ENCODE measurements around the gene ARHGAP12. TPM values are rescaled to one million over a fixed set of nuclear protein-coding genes. Genes with fewer than 3 reads are reported as not detected.

Gene ARHGAP12
- total RNA-seq, 1 donor from 2014 or later, result 21.7 TPM

DNA sequence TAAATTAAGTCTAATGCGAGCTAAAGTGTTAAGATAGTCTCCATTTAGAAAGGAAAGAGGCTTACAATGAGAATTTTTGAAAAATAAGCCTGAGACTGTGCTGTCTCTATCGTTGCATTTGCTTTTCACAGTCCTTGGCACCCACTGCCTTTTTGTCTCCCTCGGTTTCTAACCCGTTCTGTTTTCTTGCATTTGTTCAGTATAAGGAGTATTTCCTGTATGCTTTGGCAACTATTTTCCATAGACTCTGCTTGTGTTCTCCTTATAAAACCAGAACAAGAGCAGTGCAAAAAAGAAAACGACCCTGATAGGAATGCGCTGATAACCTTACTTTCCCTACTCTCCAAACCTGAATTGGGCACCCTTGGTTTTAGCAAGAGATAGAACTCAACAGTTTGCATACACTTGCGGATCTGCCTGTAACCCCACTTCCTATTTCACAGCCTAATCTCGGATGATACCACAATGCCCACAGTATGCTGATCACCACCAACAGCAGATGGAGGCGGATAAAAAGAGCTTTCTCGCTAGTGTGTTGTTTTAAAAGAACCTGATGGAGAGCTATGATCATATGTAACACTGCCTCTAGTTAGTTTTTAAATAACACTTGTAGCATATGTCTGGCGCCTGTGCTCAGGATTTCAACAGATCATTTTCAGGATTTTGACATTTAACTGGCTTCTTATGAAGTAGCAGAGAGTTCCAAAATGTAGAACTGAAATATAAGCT is 1.6 kb upstream of the ARHGAP12 start:
- ATAC-seq (ENCODE audit: poor library complexity) (no peak), DNase-seq (no peak)
- intact Hi-C loops (cut with DNase I), result no loop called here

DNA sequence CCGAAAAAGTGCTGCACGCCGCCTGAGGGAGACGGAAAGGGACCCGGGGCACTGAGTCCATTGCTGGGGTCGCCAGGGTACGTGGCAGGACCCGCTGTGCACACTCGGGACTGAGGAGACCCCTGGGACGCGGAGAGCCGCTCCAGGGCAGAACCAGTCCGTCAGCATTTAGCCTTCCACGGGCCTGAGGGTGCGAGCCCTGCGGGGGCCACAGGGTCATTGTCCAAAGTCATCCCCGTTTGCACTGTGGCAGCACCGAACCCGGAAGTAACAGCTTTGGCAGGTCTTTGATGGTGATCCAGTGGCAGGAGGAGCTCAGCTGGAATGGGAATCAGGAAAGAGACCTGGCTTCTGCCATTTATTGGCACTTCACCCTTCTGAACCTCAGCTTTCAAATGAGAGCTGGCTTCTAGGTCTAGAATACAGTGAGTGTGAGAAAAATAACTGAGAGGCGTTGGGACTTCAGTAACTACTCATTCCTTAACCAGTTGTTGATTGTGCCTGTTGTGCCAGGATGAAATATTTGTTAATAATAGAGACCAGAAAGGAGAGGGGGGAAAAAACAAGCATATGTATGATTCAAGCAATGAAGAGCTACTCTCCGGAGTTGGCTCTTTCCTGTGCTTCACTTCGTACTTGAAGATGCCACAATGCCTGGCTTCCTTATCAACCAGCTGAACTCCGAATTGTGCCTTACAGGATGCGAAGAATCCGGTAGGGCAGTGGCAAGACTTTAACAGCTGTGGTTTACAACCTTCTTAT is 811 bp upstream of the ARHGAP12 start:
- ATAC-seq (ENCODE audit: poor library complexity) (peak; percentile 74), DNase-seq (peak; percentile 67)
- intact Hi-C loops (cut with DNase I), result loop anchor here (5.0 kb wide), 1 partner anchor 67 kb away; no protein-coding TSS in a partner anchor

DNA sequence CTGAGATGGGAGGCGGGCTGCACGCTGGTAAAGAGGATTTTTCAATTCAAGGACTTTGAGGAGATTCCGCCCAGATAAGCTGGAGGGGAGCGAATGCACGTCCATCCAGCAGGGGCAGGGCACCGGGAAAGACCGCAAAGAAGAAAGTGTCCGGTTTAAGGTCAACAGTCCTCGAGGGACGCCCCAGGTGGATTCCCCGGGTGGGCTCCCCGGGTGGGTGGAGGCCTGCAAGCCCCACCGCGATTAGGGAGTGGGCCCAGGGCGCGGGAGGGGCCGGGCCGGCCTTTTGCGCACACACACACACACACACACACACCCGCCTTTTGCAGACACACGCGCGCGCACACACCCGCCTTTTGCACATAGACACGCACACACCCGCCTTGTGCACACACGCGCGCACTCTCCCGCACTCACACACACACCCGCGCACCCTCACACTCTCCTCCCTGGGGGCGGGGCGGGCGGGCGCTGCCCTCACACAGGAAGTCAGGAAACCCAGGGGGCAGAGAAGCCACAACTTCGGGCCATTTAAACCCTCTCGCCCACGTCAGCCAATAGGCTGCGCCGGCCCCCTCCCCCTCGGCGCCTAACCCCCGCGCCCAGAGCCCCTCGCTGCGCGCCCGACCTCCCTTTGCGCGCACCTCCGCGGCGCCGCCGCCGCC is 615 bp downstream of the ARHGAP12 start:
- DNase-seq (peak; percentile 76), ATAC-seq (ENCODE audit: poor library complexity) (peak; percentile 18)
- intact Hi-C loops (cut with DNase I), result loop anchor here (5.0 kb wide), 1 partner anchor 66 kb away; no protein-coding TSS in a partner anchor

DNA sequence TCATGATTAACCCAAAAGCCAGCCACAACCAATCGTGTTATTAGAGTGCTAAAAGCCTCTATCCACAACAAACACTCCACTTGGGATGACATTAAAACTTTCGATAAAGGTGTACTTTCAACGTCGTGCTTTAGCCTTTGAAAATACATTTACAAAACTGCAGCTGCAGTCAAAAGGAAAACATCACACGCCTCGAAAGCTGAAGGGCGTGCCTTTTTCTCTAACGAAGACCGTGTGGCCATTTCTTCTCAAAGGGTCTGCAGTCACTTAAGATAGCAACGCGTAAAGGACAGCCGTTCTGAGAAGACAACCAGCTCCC is 1.1 kb downstream of the ARHGAP12 start:
- DNase-seq (no peak), ATAC-seq (ENCODE audit: poor library complexity) (peak; percentile 0)
- intact Hi-C loops (cut with DNase I), result loop anchor here (5.0 kb wide), 1 partner anchor 65 kb away; no protein-coding TSS in a partner anchor

DNA sequence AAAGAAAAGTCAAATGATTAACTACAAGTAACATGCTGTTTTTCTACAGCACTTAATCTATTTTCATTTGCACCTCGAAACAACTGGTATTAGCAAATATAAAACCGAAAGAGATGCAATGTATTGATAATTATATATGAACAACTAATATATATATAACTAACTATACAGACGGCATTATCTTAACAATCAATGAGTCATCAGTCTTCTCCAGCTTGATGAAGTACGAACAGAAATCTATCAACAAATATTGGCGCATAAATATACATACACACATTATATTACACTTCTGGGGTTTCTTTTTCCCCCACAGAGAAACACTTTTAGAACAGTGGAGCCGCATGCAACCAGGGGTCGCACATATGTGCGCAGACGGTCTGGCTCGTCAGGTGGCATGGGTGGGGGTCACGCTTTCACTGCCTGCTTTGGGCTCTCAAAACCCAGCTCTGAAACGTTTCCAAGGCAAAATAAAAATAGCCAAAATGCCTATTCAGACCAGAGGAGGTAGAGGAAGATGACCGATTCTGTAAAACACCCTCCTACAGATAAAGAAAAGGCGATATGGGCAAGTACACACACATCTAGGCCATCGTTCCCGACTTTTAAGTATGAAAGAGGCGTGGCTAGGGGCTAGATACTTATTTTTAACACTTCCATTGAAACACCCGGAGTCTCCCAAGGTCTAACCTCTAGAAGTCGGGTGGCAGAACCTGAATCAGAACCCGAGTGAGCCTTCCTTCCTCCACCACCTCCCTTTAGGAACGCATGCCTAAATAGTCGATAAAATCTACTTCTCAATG is 1.7 kb downstream of the ARHGAP12 start:
- ATAC-seq (ENCODE audit: poor library complexity) (no peak), DNase-seq (no peak)
- intact Hi-C loops (cut with DNase I), result loop anchor here (5.0 kb wide), 1 partner anchor 65 kb away; no protein-coding TSS in a partner anchor

DNA sequence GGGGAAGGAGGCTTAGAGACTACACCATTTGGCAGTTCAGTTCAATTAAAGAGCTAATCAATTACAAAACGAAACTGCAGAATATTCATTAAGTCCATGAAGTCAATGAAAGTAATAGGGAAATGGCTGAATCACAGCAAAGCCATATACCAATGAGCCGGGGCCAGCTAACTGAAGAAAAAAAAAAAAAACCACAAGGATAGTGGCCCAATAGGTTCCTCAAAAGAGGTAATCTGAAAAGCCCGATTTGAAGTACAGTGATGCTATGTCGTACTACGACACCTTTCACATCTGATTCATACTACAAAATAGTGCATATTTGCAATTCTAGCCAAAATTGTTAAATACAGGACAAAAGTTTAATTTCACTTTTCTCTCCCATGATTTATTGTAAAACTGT is 2.5 kb downstream of the ARHGAP12 start:
- intact Hi-C loops (cut with DNase I), result loop anchor here (5.0 kb wide), 1 partner anchor 64 kb away; no protein-coding TSS in a partner anchor
- DNase-seq (no peak), ATAC-seq (ENCODE audit: poor library complexity) (no peak)

DNA sequence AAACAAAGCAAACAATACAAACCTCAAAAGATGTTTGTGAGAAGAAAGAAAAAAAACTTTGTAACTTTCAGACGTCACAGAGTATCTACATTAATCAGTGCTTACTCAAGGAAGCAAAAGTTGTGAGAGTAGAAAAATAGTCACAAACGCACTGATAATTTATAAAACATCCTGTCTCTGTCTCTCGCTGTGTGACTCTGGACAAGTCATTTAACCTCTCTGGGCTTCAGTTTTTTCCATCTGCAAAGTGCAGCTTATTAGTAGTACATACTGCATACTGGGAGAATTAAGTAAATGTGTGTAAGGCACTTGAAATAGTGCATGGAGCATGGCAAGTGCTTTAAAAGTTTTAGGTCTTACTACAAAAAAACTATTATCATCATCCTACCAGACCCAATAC is 3.8 kb downstream of the ARHGAP12 start:
- ATAC-seq (ENCODE audit: poor library complexity), result no peak
- DNase-seq, result no peak
- intact Hi-C loops (cut with DNase I), result loop anchor here (5.0 kb wide), 1 partner anchor 63 kb away; no protein-coding TSS in a partner anchor

DNA sequence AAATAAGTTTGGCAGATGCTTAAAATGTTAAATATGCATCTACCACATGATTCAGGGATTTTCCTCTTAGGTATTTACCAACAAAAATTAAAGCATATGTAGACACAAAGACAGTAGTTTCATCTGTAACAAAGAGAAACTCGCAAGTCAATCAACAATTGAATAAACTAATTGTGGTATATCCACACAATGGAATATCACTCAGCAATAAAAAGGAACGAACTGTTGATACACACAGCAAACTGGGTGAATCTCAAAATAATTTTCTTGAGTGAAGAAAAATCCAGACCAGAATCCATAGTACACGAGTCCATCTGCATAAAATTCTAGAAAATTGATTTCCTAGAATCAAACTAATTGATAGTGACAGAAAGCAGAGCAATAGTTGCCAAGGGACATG is 5.2 kb downstream of the ARHGAP12 start:
- no peak for DNase-seq
- no peak for ATAC-seq (ENCODE audit: poor library complexity)
- intact Hi-C loops (cut with DNase I), result no loop called here

DNA sequence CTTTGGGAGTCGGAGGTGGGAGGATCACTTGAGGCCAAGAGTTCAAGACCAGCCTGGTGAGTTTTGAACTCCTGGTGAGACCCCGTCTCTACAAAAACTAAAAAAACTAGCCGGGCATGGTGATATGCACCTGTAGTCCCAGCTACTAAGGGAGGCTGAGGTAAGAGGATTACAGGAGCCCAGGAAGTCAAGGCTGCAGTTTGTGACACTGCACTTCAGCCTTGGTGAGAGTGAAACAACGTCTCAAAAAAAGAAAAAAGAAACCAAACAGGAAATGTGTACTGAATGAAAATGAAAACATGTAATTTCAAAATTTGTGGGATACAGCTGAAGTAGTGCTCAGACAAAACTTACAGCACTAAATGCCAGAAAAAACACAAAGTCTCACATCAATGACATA is 7.6 kb downstream of the ARHGAP12 start:
- DNase-seq (no peak), ATAC-seq (ENCODE audit: poor library complexity) (no peak)
- intact Hi-C loops (cut with DNase I), result no loop called here

DNA sequence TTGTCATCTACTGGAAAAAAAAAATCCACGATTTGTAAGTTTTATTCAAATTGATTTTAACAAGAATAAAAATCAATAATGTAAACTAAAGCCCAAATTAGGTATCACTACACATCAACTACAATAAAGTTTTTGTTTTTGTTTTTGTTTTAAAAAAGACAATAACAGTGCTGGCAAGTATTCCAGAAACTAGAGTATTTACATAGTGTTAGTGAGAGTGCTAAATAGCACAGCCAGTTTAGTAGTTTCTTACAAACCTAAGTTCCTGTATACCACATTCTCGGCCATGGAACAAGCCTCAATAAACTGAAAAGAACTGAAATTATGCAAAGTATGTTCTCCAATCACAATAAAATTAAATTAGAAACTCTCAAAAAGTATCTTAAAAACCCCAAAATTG is 8.1 kb downstream of the ARHGAP12 start:
- intact Hi-C loops (cut with DNase I), result no loop called here
- no peak for DNase-seq
- no peak for ATAC-seq (ENCODE audit: poor library complexity)

DNA sequence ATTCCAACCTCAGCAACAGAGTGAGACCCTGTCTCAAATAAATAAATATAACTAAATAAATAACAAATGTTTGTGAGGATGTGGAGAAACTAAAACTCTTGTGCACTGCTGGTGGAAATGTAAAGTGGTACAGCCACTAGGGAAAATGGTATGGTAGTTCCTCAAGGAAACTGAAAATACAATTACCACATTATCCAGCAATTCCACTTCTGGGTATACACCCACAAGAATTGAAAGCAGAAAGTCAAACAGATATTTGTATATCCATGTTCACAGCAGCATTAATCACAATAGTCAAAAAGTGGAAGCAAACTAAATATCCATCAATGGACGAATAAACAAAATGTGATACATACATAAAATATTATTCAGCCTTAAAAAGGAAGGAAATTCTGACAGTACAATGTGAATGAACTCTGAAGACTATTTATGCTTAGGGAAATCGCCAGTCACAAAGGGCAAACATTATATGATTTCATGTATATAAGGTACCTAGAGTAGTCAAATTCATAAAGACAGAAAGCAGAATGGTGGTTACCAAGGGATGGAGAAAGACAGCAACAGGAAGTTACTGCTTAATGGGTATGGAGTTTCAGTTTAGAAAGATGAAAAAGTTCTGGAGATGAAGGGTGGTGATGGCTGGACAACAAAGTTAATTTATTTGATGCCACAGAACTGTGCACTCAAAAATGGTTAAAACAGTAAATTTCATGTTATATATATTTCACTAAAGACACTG is 9.8 kb downstream of the ARHGAP12 start:
- intact Hi-C loops (cut with DNase I), result no loop called here
- ATAC-seq (ENCODE audit: poor library complexity), result no peak
- DNase-seq, result no peak

DNA sequence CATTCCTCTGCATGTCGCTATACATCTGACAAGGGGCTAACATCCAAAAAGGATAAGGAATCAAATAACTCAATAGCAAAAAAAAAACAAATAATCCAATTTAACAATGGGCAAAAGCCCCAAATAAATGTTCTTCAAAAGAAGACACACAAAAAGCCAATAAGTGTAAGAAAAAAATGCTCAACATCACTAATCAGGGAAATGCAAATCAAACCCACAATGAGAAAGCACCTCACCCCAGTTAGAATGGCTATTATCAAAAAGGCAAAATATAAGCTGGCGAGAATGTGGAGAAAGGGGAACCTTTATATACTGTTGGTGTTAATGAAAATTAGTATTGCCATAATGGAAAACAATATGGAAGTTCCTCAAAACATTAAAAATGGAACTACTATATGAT is 14.3 kb downstream of the ARHGAP12 start:
- no peak for DNase-seq
- intact Hi-C loops (cut with DNase I), result no loop called here

DNA sequence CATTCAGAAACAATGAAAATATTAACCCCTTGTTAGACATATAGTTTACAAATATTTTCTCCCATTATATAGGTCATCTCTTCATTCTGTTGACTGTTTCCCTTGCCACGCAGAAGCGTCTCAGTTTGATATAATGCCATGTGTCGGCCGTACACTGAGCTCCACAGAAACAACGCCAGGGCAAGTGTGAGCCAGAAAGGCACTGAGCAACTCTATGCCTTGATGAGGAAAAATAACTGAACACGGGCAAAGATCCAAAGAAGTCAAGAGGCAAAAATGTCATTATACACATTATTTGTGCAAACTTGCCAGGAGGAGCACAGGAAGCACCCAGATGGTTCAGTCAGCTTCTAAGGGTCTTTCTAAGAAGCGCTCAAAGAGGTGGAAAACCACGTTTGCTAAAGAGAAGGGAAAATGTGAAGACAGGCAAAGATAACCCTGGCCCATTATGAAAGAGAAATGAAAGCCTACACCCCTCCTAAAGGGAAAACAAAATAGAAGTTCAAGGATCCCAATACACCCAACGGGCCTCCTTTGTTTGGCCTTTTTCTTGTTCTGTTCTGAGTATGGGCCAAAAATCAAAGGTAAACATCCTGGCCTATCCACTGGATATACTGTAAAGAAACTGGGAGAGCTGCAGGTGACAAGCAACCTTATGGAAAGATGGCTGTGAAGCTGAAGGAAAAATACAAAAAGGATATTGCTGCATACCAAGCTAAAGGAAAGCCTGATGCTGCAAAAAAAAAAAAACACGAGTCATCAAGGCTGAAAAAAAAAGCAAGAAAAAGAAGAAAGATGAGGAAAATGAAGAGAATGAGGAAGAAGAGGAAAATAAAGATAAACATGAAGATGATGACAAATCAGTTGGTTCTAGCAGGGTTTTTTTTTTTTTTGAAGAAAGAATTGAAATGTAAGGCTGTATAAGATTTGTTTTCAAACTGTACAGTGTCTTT is 15.5 kb downstream of the ARHGAP12 start:
- ATAC-seq (ENCODE audit: poor library complexity) (peak; percentile 82), DNase-seq (no peak)
- intact Hi-C loops (cut with DNase I), result no loop called here

More for the DNA sequence above, 14.3 kb downstream of the ARHGAP12 start:
- ATAC-seq (ENCODE audit: poor library complexity), result no peak

DNA sequence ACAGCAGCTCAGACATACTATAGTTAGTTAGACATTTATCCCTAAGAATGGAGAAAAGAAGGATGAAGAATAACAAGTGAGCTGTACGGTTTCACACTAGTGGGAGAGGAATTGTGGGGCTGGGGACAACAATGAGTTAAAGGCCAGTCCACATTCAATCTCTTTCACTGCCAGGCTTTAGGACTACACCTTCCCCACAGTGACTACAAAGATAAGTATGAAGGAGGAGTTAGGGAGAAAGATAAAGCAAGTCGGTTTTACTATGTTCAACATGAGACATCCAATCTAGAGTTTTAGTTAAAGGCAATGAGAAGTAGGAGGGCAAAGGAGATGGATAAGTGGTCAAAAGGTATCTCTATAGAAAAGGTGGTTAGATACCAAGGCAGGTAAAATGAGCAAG is 16.3 kb downstream of the ARHGAP12 start:
- intact Hi-C loops (cut with DNase I), result no loop called here
- no peak for DNase-seq
- peak; percentile 30 for ATAC-seq (ENCODE audit: poor library complexity)

DNA sequence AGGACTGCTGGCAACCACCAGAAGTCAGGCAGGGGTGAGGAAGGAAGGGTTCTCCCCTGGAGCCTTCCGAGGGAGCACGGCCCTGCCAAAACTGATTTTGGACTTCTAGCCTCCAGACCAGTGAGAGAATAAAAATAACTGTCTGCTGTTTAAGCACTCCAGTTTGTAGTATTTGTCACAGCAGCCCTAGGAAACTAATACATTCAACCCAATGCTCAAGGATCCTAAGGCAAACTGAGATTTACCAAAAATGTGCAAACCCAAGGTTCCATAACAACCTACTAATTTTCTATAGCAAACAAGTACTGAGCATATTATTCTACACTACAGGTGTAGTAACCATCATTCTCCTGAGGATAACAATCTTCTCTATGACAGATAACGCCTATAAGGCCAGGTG is 18.6 kb downstream of the ARHGAP12 start:
- ATAC-seq (ENCODE audit: poor library complexity) (no peak), DNase-seq (no peak)
- intact Hi-C loops (cut with DNase I), result no loop called here

DNA sequence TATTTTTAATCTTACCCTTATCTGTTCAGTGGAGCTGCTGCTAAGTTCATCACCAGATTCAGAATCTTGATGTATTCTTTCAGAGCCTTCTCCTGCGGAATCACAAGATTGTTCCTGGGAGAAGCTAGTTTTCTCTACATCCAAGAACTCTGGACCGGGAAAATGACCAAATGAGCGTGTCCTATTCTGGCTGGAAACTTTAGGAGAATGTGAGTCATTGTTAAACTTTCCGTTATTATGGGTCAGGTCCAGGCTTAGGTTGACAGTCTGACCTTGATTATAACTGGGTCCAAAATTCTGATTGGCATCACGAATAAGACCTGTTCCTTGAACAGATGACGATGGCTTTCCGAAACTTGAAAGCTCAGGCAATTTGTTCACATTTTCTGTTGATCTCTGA is 20.5 kb downstream of the ARHGAP12 start:
- intact Hi-C loops (cut with DNase I), result no loop called here
- no peak for DNase-seq
- no peak for ATAC-seq (ENCODE audit: poor library complexity)

DNA sequence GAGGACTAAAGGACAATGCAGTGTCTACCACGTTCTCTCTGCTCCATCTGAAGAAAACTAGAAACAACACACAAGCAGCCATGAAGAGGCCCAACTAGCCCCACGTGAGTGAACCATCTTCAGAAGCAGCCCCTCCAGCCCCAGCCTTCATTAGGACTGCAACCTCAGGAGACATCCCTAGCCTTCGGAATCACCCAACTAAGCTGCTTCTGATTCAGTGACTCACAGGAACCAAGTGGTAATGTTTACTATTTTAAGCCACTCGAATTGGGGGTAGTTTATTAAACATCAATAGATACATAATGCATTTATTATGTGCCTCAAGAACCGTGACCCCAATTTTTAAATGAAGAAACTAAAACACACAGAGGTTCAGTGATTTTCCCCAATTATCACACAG is 22.6 kb downstream of the ARHGAP12 start:
- ATAC-seq (ENCODE audit: poor library complexity) (no peak), DNase-seq (no peak)
- intact Hi-C loops (cut with DNase I), result no loop called here

All from Right ventricle myocardium superior (tissue), 1 donor.